HL-60 (cell line): ENCODE results near the gene MSX1.

Experiments
- DNase-seq, 2 experiments: peaks; one replicate each; pipeline ENCODE4 v3.0.0-alpha.2; 2010 to 2020; ENCODE audit warnings: low read depth in 1 of 2, low spot score in 1 of 2
- H3K27ac ChIP-seq: fragments of 250-450 bp; sonication (Bioruptor Pico); replicated peaks from 2 replicates; pipeline ENCODE4 v1.5.1; 2020; ENCODE audit warnings: mild to moderate bottlenecking, moderate library complexity
- H3K27me3 ChIP-seq: fragments of 250-450 bp; sonication (Bioruptor Pico); 2 replicates; pipeline ENCODE4 v1.5.1; 2021; ENCODE audit warnings: mild to moderate bottlenecking, moderate library complexity; ENCODE audit not compliant: insufficient read depth, poor library complexity, severe bottlenecking
- H3K4me3 ChIP-seq: replicated peaks from 2 replicates; pipeline ENCODE4 v1.5.1; 2011; ENCODE audit warnings: mild to moderate bottlenecking, control low read depth, low read length; ENCODE audit not compliant: insufficient read depth
- CTCF ChIP-seq: IDR thresholded peaks from one replicate; pipeline ENCODE4 v1.5.1; 2011; ENCODE audit warnings: low read length, control low read depth, inconsistent platforms; ENCODE audit not compliant: insufficient read depth
- GABPA ChIP-seq: IDR thresholded peaks from 2 replicates; pipeline ENCODE4 v1.6.1; 2012; ENCODE audit warnings: low read depth
- POLR2AphosphoS5 ChIP-seq: IDR thresholded peaks from 2 replicates; pipeline ENCODE4 v1.6.1; 2012; ENCODE audit warnings: low read depth
- SPI1 ChIP-seq: IDR thresholded peaks from 2 replicates; pipeline ENCODE4 v1.6.1; 2012; ENCODE audit warnings: low read depth, mild to moderate bottlenecking, borderline replicate concordance
- TF ChIP-seq, protein P1 (sequence below): IDR thresholded peaks from 2 replicates; pipeline ENCODE4 v1.6.1; 2012; ENCODE audit warnings: low read depth; ENCODE audit not compliant: insufficient replicate concordance

The MSX1 gene

GRCh38 chr4:4818415-4819212 lies 40.9 kb upstream of the MSX1 start:
- no peak for TF ChIP-seq CTCF
- TF ChIP-seq POLR2AphosphoS5: no peak
- TF ChIP-seq GABPA: no peak
- no peak for TF ChIP-seq SPI1
- TF ChIP-seq, protein P1, sequence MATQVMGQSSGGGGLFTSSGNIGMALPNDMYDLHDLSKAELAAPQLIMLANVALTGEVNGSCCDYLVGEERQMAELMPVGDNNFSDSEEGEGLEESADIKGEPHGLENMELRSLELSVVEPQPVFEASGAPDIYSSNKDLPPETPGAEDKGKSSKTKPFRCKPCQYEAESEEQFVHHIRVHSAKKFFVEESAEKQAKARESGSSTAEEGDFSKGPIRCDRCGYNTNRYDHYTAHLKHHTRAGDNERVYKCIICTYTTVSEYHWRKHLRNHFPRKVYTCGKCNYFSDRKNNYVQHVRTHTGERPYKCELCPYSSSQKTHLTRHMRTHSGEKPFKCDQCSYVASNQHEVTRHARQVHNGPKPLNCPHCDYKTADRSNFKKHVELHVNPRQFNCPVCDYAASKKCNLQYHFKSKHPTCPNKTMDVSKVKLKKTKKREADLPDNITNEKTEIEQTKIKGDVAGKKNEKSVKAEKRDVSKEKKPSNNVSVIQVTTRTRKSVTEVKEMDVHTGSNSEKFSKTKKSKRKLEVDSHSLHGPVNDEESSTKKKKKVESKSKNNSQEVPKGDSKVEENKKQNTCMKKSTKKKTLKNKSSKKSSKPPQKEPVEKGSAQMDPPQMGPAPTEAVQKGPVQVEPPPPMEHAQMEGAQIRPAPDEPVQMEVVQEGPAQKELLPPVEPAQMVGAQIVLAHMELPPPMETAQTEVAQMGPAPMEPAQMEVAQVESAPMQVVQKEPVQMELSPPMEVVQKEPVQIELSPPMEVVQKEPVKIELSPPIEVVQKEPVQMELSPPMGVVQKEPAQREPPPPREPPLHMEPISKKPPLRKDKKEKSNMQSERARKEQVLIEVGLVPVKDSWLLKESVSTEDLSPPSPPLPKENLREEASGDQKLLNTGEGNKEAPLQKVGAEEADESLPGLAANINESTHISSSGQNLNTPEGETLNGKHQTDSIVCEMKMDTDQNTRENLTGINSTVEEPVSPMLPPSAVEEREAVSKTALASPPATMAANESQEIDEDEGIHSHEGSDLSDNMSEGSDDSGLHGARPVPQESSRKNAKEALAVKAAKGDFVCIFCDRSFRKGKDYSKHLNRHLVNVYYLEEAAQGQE: no peak
- Histone ChIP-seq H3K27me3 (no peaks in the 10 kb centered on the region), H3K4me3 (no peak overlapping the region), H3K27ac (no peak overlapping the region)
- DNase-seq: no peak

GRCh38 chr4:4819213-4819606 lies 40.3 kb upstream of the MSX1 start:
- TF ChIP-seq POLR2AphosphoS5 (no peak), SPI1 (no peak), GABPA (no peak), CTCF (no peak)
- TF ChIP-seq, protein P1: no peak
- Histone ChIP-seq H3K27ac (no peak overlapping the region), H3K4me3 (no peak overlapping the region), H3K27me3 (no peaks in the 10 kb centered on the region)
- DNase-seq: no peak

DNA sequence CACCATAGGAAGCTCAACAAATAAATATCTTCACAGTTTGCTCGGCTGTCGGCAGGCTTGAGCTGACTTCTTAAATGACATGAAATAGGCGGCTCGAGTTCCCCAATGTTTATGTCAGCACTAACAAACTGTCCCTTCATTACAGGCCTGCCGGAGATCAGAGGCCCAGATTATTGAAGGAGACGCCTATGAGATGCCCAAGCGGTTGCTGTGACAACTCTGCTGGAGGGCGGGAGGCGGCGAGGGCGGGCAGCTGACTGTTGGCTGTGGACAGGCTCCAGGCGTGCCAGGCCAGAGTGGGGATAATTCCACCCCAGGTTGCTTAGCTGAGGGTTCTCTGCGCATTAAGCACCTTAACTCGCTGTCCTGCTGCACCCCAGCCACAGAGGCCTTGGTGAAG lies 39.2 kb upstream of the MSX1 start:
- H3K4me3 ChIP-seq: no peak overlapping the region
- no peak for DNase-seq
- TF ChIP-seq CTCF (no peak), POLR2AphosphoS5 (no peak), SPI1 (no peak), GABPA (no peak)
- TF ChIP-seq, protein P1: no peak
- no peaks in the 10 kb centered on the region for H3K27me3 ChIP-seq
- no peak overlapping the region for H3K27ac ChIP-seq
